Transverse colon (tissue), 3 donors: Measurements from ENCODE around the gene TOB1.

ENCODE experiments used
- CTCF ChIP-seq, 5 experiments: fragments of 200-600 bp in 3 of 5; fragments of 450-650 bp in 2 of 5; sonication (generic) in 3 of 5; IDR thresholded peaks; 1 replicate in 2 of 5; 2 replicates in 3 of 5; pipeline ENCODE4 v1.5.1; 2016 to 2017; ENCODE audit warnings: antibody characterized with exemption in 5 of 5, inconsistent platforms in 3 of 5, mild to moderate bottlenecking in 2 of 5, moderate library complexity in 1 of 5
- EP300 ChIP-seq: sonication (generic); formaldehyde crosslinking; IDR thresholded peaks from one replicate; pipeline ENCODE4 v1.6.1; 2017; ENCODE audit warnings: antibody characterized with exemption, low read depth
- POLR2A ChIP-seq: fragments of 450-650 bp; IDR thresholded peaks from one replicate; pipeline ENCODE4 v1.6.1; 2016; ENCODE audit warnings: antibody characterized with exemption, mild to moderate bottlenecking, moderate library complexity

- TF ChIP-seq POLR2A, result no peak
- no peak for TF ChIP-seq CTCF (IDR thresholded peaks at IDR 0.05)
- no peak for TF ChIP-seq EP300
Observed at GRCh38 chr17:50832864-50833381, 33.2 kb downstream of the TOB1 start.
